Liver (tissue), 9 donors: Measurements from ENCODE around the gene TSPAN32. TPM values are rescaled to one million over a fixed set of nuclear protein-coding genes. Genes with fewer than 3 reads are reported as not detected.

Experiments
- DNase-seq: peaks from one replicate; pipeline ENCODE4 v3.0.0-alpha.2; 2017; ENCODE audit warnings: low spot score
- H3K27ac ChIP-seq, 2 donors: one replicate each; pipeline ENCODE4 v1.7.0; 2013; ENCODE audit warnings: inconsistent platforms in 2 of 2, low read length in 2 of 2, control low read depth in 1 of 2, low read depth in 1 of 2, mild to moderate bottlenecking in 1 of 2
- H3K27me3 ChIP-seq, 4 donors: one replicate each; pipeline versions ENCODE4 v1.6.1 to v1.7.0; 2013; ENCODE audit warnings: low read length in 3 of 4, inconsistent platforms in 1 of 4, mild to moderate bottlenecking in 1 of 4, moderate library complexity in 1 of 4; ENCODE audit not compliant: control insufficient read depth in 4 of 4, insufficient read depth in 4 of 4
- H3K36me3 ChIP-seq, 4 donors: one replicate each; pipeline versions ENCODE4 v1.6.1 to v1.7.0; 2013; ENCODE audit warnings: low read length in 3 of 4, mild to moderate bottlenecking in 3 of 4, low read depth in 1 of 4, moderate library complexity in 1 of 4; ENCODE audit not compliant: control insufficient read depth in 4 of 4, insufficient read depth in 3 of 4
- H3K4me1 ChIP-seq, 4 donors: one replicate each; pipeline versions ENCODE4 v1.6.1 to v1.7.0; 2013; ENCODE audit warnings: low read length in 3 of 4, mild to moderate bottlenecking in 3 of 4, moderate library complexity in 1 of 4; ENCODE audit not compliant: control insufficient read depth in 4 of 4, insufficient read depth in 4 of 4
- H3K4me3 ChIP-seq, 3 donors: one replicate each; pipeline versions ENCODE4 v1.6.1 to v1.7.0; 2013; ENCODE audit warnings: low read length in 3 of 3, control low read depth in 1 of 3, low read depth in 1 of 3, mild to moderate bottlenecking in 1 of 3
- H3K9ac ChIP-seq, 2 donors: one replicate each; pipeline ENCODE4 v1.7.0; 2013; ENCODE audit warnings: low read length in 2 of 2, mild to moderate bottlenecking in 2 of 2, moderate library complexity in 2 of 2, control low read depth in 1 of 2, low read depth in 1 of 2
- H3K9me3 ChIP-seq, 4 donors: one replicate each; pipeline versions ENCODE4 v1.6.1 to v1.7.0; 2013; ENCODE audit warnings: low read length in 3 of 4; ENCODE audit not compliant: control insufficient read depth in 4 of 4
- ATF3 ChIP-seq: IDR thresholded peaks from 2 replicates; pipeline ENCODE4 v1.6.1; 2016; ENCODE audit warnings: antibody characterized with exemption
- CTCF ChIP-seq: fragments of 150-350 bp; IDR thresholded peaks from 2 replicates; pipeline ENCODE4 v1.5.1; 2017; ENCODE audit warnings: improper control_type of control experiment, low read depth, low read length; ENCODE audit not compliant: missing input control
- EGR1 ChIP-seq, 2 donors: IDR thresholded peaks; 2 replicates each; pipeline ENCODE4 v1.6.1; 2016 to 2018; ENCODE audit warnings: antibody characterized with exemption in 2 of 2, low read depth in 2 of 2
- FOXA2 ChIP-seq: IDR thresholded peaks from 2 replicates; pipeline ENCODE4 v1.6.1; 2016; ENCODE audit warnings: antibody characterized with exemption
- GABPA ChIP-seq, 2 donors: IDR thresholded peaks in 1 of 2; conservative IDR thresholded peaks in 1 of 2; 2 replicates each; pipeline ENCODE4 v1.6.1; 2016; ENCODE audit warnings: antibody characterized with exemption in 2 of 2, mild to moderate bottlenecking in 1 of 2, moderate library complexity in 1 of 2
- HNF4A ChIP-seq, 2 donors: conservative IDR thresholded peaks; 2 replicates each; pipeline ENCODE4 v1.6.1; 2016; ENCODE audit warnings: antibody characterized with exemption in 2 of 2, mild to moderate bottlenecking in 2 of 2
- HNF4G ChIP-seq: IDR thresholded peaks from 2 replicates; pipeline ENCODE4 v1.6.1; 2016; ENCODE audit warnings: antibody characterized with exemption
- JUND ChIP-seq, 2 donors: IDR thresholded peaks; 2 replicates each; pipeline ENCODE4 v1.6.1; 2016; ENCODE audit warnings: antibody characterized with exemption in 2 of 2
- MAX ChIP-seq: IDR thresholded peaks from 2 replicates; pipeline ENCODE4 v1.6.1; 2016; ENCODE audit warnings: antibody characterized with exemption
- NR2F2 ChIP-seq: IDR thresholded peaks from 2 replicates; pipeline ENCODE4 v1.6.1; 2016; ENCODE audit warnings: antibody characterized with exemption
- RAD21 ChIP-seq, 2 donors: IDR thresholded peaks; 2 replicates each; pipeline ENCODE4 v1.6.1; 2016; ENCODE audit warnings: antibody characterized with exemption in 2 of 2, mild to moderate bottlenecking in 2 of 2
- RXRA ChIP-seq, 2 donors: IDR thresholded peaks; 2 replicates each; pipeline ENCODE4 v1.6.1; 2017 to 2018; ENCODE audit warnings: antibody characterized with exemption in 2 of 2, mild to moderate bottlenecking in 1 of 2
- SP1 ChIP-seq: IDR thresholded peaks from 2 replicates; pipeline ENCODE4 v1.6.1; 2018; ENCODE audit warnings: antibody characterized with exemption, mild to moderate bottlenecking
- TAF1 ChIP-seq: conservative IDR thresholded peaks from 2 replicates; pipeline ENCODE4 v1.6.1; 2016; ENCODE audit warnings: antibody characterized with exemption, mild to moderate bottlenecking
- YY1 ChIP-seq: IDR thresholded peaks from 2 replicates; pipeline ENCODE4 v1.6.1; 2016; ENCODE audit warnings: antibody characterized with exemption, mild to moderate bottlenecking
- ZBTB33 ChIP-seq: IDR thresholded peaks from 2 replicates; pipeline ENCODE4 v1.6.1; 2016; ENCODE audit warnings: antibody characterized with exemption
- WGBS: extraction: QIAGEN DNeasy Blood & Tissue Kit; methylation state at CpG from one replicate; pipeline ENCODE4 v1.1.7; 2013; 5-methylcytosine and 5-hydroxymethylcytosine counted together
- polyA plus RNA-seq, 2 donors: library from polyadenylated mRNA; stranded (reverse) in 1 of 2; unstranded in 1 of 2; fragments of 200-250 nt in 1 of 2; fragments of >200 nt in 1 of 2; fragmentation: Nextera tagmentation in 1 of 2; extraction: Ambion mirVana in 1 of 2; gene quantifications; one replicate each; pipeline versions ENCODE4 v1.2.1 to v1.2.3, GENCODE V29; 2013 to 2015
- total RNA-seq, 2 donors: library from RNA; depleted of rRNA; stranded (reverse); fragments of >200 nt; gene quantifications; one replicate each; pipeline ENCODE4 v1.2.3, GENCODE V29; 2014
- donor health status: healthy.
- donor health status: healthy.
- donor health status: healthy.
- donor health status: healthy.
- donor health status: healthy.

Gene TSPAN32
- total and polyA plus RNA-seq, 4 donors = 0.25 to 71.4 (median 0.45) TPM

GRCh38 chr11:2265854-2266585, 35.8 kb upstream of the TSPAN32 start:
- Histone ChIP-seq H3K9me3 (no peaks in the 10 kb centered on the region), H3K36me3 (no peaks in the 10 kb centered on the region), H3K27ac (peak overlapping the region in 1 of 2 donors; percentile 47), H3K9ac (no peak overlapping the region), H3K27me3 (peaks cover 0 to 15% (median under 1%) of the 10 kb centered on the region in 4 donors), H3K4me1 (peaks cover 6 to 27% (median 14%) of the 10 kb centered on the region in 4 donors), H3K4me3 (no peak overlapping the region)
- peak; percentile 23 for DNase-seq
- TF ChIP-seq NR2F2 (no peak), RAD21 (IDR thresholded peaks at IDR 0.05) (no peak), MAX (no peak), HNF4A (conservative IDR thresholded peaks at IDR 0.05) (no peak), EGR1 (IDR thresholded peaks at IDR 0.05; ENCODE audit: low read depth in 2 of 2) (no peak), FOXA2 (no peak), TAF1 (no peak), CTCF (no peak), ATF3 (no peak), YY1 (no peak), SP1 (no peak), ZBTB33 (no peak), RXRA (IDR thresholded peaks at IDR 0.05) (no peak), HNF4G (no peak)
- WGBS = 76% methylated on average over 24 of the region's 24 CpGs

GRCh38 chr11:2266586-2267305, 35.1 kb upstream of the TSPAN32 start:
- peaks cover 6 to 27% (median 14%) of the 10 kb centered on the region in 4 donors for H3K4me1 ChIP-seq
- peak; percentile 20 for DNase-seq
- no peak overlapping the region for H3K27ac ChIP-seq
- no peaks in the 10 kb centered on the region for H3K36me3 ChIP-seq
- H3K9ac ChIP-seq = no peak overlapping the region
- peaks cover under 1 to 22% (median 2%) of the 10 kb centered on the region in 4 donors for H3K27me3 ChIP-seq
- WGBS = 90% methylated on average over 26 of the region's 26 CpGs
- H3K9me3 ChIP-seq = no peaks in the 10 kb centered on the region
- H3K4me3 ChIP-seq = no peak overlapping the region
- no peak for TF ChIP-seq CTCF
- no peak for TF ChIP-seq ATF3
- no peak for TF ChIP-seq EGR1 (IDR thresholded peaks at IDR 0.05; ENCODE audit: low read depth in 2 of 2)
- no peak for TF ChIP-seq RXRA (IDR thresholded peaks at IDR 0.05)
- no peak for TF ChIP-seq TAF1
- no peak for TF ChIP-seq HNF4G
- TF ChIP-seq HNF4A (conservative IDR thresholded peaks at IDR 0.05) = no peak
- no peak for TF ChIP-seq GABPA (IDR thresholded peaks at IDR 0.05 in 1 of 2, conservative IDR thresholded peaks at IDR 0.05 in 1 of 2)
- no peak for TF ChIP-seq ZBTB33
- no peak for TF ChIP-seq JUND (IDR thresholded peaks at IDR 0.05)
- no peak for TF ChIP-seq FOXA2
